Superior temporal gyrus (tissue), 1 donor: ENCODE measurements around the gene CDC26.
A peak's percentile ranks its signal among the peaks of the same experiment; 100 is the strongest.
"Not testable (repeated sequence)": the region's sequence is repeated elsewhere in the genome, so short reads cannot be mapped to it uniquely, and the experiment has no call there.

ENCODE experiments used
- DNase-seq: peaks from one replicate; pipeline ENCODE4 v3.0.0-alpha.2; 2016; ENCODE audit errors: extremely low spot score

Gene CDC26

GRCh38 chr9:113275157-113276131 lies at the start of gene CDC26, which contains the start of gene PRPF4:
CDC26 (minus strand) TSS chr9:113275572; CDS start chr9:113272507, 3,065 bp downstream.
PRPF4 (plus strand) TSS chr9:113275658; CDS start chr9:113275744, 86 bp downstream.
- DNase-seq = peak; percentile 99

DNA sequence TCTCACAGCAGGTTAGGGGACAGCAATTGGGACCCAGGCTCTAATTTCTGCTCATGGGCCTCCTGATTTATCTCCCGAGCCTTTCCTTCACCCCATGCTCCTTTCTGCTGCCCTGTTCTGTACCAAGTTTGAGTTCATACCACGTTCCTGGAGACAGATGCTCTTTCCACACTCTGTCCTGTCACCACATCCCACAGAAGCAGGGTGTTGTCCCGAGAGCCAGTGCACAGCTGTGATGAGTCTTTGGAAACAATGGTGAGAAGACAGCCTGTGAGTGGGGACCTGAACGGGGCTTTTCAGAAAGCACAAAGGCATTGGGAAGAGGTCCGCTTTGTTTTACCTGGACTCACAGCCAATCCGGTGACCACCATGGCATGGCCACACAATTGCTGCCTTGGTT lies 47.3 kb upstream of the CDC26 start:
- no peak for DNase-seq

- DNase-seq = no peak
Observed at GRCh38 chr9:113320051-113320450, 44.7 kb upstream of the CDC26 start.

DNA sequence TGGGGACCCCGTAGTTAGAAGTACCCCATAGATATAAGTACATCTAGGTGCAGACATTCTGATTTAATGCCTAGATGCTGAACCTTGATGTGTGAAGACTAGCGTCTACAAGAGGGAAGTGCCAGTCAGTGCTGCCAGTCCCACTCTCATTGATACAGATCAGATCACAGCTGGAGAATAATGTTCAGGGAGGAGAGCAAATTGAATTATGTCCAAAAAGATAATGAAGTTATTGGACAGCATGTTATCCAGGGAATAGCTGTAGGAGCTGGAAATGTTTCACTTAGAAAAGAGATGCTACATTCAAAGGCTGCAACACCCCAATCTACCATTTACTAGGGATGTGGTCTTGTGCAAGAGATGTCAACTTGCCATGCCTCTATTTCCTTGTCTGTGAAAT lies 43.7 kb upstream of the CDC26 start:
- no peak for DNase-seq

DNA sequence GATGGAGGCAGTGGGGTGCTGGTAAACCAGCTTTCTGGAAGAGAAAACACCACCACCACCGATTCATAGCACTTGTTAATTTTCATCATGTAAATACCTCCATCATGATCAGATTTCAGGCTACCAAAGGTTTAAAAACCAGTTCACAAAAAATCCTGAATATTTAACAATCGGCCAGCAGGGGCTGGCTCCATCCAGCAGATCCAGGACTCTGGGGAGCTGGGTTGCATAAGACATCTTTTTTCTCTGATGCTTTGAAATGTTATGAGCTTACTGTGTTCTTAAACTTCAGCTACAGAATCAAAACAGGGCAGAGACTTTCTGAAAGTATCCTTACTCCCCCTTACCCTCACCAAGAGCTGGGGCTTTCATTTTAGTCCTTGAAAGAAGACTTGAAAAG lies 42.4 kb upstream of the CDC26 start:
- DNase-seq = no peak

GRCh38 chr9:113316030-113316429 lies 40.7 kb upstream of the CDC26 start:
- DNase-seq = no peak

DNA sequence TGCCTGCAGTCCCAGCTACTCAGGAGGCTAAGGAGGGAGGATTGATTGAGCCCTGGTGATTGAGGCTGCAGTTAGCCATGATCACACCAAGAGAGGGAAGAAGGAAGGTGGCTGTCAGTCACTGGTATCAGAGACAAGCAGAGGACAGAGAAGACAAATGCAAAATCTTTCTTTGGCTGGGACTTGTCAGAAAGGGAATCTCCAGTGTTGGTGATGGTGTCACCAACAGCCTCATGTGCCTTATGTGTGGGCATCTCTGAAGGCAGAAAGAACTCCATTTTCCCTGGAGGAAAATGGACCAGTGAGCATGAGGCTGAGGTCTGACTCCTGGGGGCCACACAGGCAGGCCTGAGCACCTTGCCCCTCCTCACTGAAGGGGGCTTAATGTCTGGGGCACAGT lies 39.9 kb upstream of the CDC26 start:
- no peak for DNase-seq

- no peak for DNase-seq
Observed at GRCh38 chr9:113313261-113313660, 37.9 kb upstream of the CDC26 start.

DNA sequence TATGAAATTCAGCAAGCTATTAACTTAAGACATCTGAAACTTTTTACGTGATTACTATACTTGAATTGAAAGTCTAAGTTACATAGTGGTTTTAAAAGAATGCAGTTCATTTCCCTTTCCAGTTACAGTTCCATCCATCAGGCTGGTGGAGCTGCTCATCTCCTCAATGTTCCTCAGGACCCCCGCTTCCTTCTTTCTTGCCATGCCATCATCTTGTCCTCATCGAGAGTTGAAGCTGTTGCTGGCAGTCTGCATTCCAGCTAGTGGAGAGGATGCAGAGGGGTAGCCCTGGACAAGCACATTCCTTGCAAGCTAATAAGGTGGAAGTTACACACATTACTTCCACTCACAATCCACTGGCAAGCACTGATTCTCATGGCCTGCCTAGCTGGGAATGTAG lies 36.6 kb upstream of the CDC26 start:
- DNase-seq = no peak

GRCh38 chr9:113310538-113310937 lies 35.2 kb upstream of the CDC26 start:
- DNase-seq = no peak

GRCh38 chr9:113309204-113309813 lies 33.9 kb upstream of the CDC26 start:
- DNase-seq = peak; percentile 76

DNA sequence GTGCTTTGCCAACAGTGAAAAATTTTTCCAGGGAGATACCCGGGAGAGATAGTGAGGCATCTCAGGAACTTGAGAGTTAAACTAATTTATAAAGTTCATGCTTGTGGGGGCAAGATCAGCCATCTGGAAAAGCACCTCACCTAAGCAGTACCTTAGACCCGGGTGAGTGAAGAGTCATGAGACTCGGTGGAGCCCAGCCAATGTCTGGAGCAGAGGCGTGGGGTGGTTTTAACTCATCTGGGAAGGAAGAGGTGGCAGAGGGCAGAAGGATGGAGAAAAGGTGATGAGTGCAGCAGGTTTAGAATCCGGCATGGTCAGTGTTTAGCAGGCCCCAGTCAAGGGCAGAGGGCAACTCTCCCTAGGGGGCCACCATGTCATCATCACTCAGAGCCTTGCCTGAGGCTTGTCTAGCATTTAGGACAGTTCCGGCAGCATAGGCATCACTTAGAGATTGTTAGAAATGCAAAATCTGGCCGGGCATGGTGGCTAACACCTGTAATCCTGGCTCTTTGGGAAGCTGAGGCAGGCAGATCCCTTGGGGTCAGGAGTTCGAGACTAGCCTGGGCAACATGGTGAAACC lies 32.1 kb upstream of the CDC26 start:
- DNase-seq = no peak

DNA sequence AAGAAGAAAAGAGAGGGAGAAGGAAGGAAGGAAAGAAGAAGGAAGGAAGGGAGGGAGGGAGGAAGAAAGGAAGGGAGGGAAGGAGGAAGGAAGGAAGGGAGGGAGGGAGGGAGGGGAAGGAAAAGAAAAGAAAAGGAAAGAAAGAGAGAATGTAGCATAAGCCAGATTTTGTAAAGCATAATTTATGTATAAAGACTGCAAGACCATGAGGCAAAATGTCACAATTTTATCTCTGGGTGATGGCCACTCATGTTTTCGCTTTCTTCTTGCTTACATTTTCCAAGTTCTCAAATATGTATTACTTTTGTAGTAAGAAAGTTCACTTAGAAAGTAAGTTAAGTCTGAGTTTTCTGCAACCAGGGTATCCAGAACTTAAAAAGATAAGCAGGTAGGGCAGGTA lies 31.2 kb upstream of the CDC26 start:
- no peak for DNase-seq

- no peak for DNase-seq
Observed at GRCh38 chr9:113302792-113303418, 27.5 kb upstream of the CDC26 start, which contains the start of gene RNF183. RNF183 (minus strand) TSS chr9:113303376; CDS start chr9:113298184, 5,192 bp downstream.

DNA sequence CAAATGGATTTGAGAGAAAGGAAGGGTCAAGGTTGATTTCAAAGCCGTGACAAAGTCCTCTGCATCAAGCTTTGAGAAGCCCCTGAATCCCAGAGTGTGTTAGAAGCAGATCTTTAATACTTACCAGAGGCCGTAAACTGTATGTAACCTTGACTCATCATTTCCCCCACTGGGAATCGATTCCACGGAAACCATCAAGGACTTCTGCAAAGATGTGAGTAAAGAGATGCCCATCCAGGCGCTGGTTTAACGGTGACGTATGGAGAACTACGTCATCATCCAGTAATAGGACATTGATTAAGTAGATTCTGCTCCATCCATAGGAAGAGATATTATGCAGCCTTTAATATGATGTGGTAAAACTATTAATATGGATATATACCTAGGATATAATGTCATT lies 26.2 kb upstream of the CDC26 start:
- DNase-seq = no peak

GRCh38 chr9:113299800-113300292 lies 24.5 kb upstream of the CDC26 start:
- no peak for DNase-seq

GRCh38 chr9:113298924-113299770 lies 23.8 kb upstream of the CDC26 start:
- no peak for DNase-seq

DNA sequence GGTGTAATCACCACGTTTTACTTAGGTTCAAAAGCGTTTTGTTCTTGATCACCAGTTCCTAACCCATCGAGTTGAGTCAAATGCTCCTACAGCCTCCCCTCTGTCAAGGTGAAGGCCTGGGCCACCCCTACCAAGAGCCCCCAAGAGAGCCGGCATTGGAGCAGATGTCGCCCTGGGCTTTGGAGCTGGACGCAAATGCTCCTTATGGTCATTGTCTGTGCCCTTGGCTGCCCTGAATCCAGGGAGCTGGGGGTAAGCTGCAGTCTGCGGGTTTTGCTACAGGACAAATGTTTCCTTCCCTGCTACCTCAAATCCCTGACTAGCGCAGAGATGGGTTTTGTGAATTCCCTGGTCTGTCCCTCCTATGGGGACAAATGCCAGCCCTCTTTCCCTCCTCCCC lies 22.9 kb upstream of the CDC26 start:
- no peak for DNase-seq

DNA sequence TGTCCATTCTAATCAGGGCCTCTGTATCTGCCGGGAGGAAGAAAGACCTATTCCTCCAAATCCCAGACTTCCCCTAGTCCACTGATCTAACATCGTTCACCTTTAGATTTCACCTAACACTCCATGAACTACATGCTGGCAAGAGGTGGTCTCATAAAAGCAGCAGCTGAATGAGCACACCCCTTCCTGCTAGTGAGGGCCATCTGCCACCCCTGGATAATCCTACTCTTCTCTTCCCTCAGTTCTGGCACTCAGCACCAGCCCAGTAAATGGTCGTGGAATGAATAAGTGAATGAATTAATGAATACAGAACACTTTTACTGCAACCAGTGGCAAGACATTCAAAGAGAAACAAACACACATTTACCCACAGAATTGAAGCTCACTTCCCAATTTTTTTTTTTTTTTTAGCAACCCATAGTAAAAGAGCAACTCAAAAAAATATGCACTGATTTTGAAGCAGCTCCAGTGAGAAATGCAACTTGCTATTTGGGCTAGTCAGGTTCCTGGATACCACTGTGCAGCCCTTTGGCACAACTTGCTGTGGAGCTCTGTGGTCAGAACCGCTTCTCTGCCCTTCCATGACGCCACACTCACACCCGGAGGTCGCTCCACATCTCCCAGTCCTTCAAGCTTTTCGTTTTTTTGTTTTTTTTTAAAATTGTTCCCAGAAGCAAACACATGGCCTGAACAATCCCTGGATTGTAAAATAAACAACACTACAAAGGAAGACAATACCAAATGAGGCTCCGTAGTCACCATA lies 21.6 kb upstream of the CDC26 start:
- no peak for DNase-seq

GRCh38 chr9:113296247-113296646 lies 20.9 kb upstream of the CDC26 start:
- DNase-seq = not testable (repeated sequence)
